ENCODE results near the gene TRPT1. TPM values are rescaled to one million over a fixed set of nuclear protein-coding genes. Genes with fewer than 3 reads are reported as not detected.

Gene TRPT1
- total RNA-seq, 1 donor from 2014 or later = 27.8 TPM

DNA sequence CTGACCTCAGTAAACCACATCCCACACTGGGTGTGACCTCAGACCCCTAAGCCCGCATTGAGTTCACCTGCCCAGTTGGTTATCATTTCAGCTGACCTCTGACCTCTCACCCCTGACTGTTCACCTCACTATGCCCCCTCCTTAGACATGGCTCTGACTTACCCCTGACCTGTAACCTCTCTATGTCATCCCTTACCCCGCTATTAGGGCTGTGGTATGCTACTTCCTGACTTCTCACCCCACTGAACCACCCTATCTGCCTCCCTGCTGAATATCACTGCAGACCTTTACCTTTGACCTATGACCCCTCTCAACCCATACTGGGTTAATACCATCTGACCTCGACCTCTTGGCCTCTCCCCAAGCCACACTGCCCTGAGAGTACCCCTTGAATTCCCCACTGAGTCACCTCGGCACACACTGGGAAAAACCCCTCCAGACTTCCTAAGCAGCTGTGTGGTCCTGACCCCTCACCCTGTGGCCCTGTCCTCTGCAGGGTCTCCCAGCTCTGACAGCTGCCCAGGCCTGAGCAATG lies 33.6 kb upstream of the TRPT1 start:
- Histone ChIP-seq H3K4me1 (no peaks in the 10 kb centered on the region), H3K4me3 (no peak overlapping the region), H3K9me3 (no peaks in the 10 kb centered on the region), H3K27ac (no peak overlapping the region), H3K36me3 (peaks cover 95% of the 10 kb centered on the region), H3K27me3 (ENCODE audit: low read depth) (no peaks in the 10 kb centered on the region)
- DNase-seq (no peak), ATAC-seq (no peak)
- no peak for TF ChIP-seq CTCF (IDR thresholded peaks at IDR 0.05)
- intact Hi-C loops (cut with DNase I) = no loop called here

DNA sequence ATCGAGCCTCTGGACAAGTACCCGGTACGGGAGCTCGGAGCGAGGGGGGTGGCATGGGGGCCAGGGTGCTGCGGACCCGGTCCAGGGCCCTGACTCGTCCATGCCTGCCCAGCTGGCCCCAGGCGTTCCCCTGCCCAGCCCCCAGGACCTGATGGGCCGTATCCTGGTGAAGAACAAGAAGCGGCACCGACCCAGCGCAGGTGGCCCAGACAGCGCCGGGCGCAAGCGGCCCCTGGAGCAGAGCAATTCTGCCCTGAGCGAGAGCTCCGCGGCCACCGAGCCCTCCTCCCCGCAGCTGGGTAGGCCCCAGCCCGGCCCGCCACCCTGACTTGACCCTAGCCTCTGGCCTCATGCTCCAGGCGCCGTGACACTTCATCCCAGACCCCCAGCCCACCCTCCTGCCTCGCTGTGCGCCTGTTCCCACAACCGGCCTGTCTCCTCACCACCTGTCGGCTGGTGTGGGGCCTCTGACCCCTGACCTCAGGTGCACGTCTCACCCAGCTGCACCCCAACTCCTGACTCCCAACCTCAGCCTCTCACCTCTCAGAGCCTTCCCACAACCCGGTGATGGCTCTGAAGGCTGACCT lies 33.1 kb upstream of the TRPT1 start:
- no peak for ATAC-seq
- no peak for TF ChIP-seq CTCF (IDR thresholded peaks at IDR 0.05)
- Histone ChIP-seq H3K4me3 (no peak overlapping the region), H3K36me3 (peaks cover 93% of the 10 kb centered on the region), H3K4me1 (no peaks in the 10 kb centered on the region), H3K9me3 (no peaks in the 10 kb centered on the region), H3K27me3 (ENCODE audit: low read depth) (no peaks in the 10 kb centered on the region), H3K27ac (no peak overlapping the region)
- intact Hi-C loops (cut with DNase I) = no loop called here
- DNase-seq = no peak

- no peak for TF ChIP-seq CTCF (IDR thresholded peaks at IDR 0.05)
- ATAC-seq (no peak), DNase-seq (no peak)
- Histone ChIP-seq H3K4me1 (peaks cover 4% of the 10 kb centered on the region), H3K27ac (no peak overlapping the region), H3K9me3 (no peaks in the 10 kb centered on the region), H3K36me3 (peaks cover 87% of the 10 kb centered on the region), H3K4me3 (no peak overlapping the region), H3K27me3 (ENCODE audit: low read depth) (no peaks in the 10 kb centered on the region)
- intact Hi-C loops (cut with DNase I) = no loop called here
Measured at GRCh38 chr11:64258356-64258755, 32.4 kb upstream of the TRPT1 start.

DNA sequence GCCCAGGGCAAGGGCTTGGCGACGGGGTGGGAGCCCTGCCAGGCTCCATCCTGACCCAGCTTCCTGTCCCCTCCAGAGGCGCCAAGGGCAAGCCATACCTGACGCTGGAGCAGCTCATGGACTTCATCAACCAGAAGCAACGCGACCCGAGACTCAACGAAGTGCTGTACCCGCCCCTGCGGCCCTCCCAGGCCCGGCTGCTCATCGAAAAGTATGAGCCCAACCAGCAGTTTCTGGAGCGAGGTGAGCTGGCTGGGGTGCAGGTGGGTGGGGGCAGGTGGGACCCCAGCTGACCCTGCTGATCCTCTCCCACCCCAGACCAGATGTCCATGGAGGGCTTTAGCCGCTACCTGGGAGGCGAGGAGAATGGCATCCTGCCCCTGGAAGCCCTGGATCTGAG lies 30.3 kb upstream of the TRPT1 start:
- intact Hi-C loops (cut with DNase I) = no loop called here
- no peak for ATAC-seq
- DNase-seq = no peak

More for the DNA sequence above, 30.3 kb upstream of the TRPT1 start:
- no peak for TF ChIP-seq CTCF (IDR thresholded peaks at IDR 0.05)
- no peak overlapping the region for H3K4me3 ChIP-seq
- H3K9me3 ChIP-seq = no peaks in the 10 kb centered on the region
- peaks cover 19% of the 10 kb centered on the region for H3K4me1 ChIP-seq
- H3K27me3 ChIP-seq (ENCODE audit: low read depth) = no peaks in the 10 kb centered on the region
- H3K36me3 ChIP-seq = peaks cover 66% of the 10 kb centered on the region
- H3K27ac ChIP-seq = no peak overlapping the region

Data from lower lobe of right lung (tissue), 2 donors.